ENCODE data around the gene PARVA. TPM values are rescaled to one million over a fixed set of nuclear protein-coding genes. Genes with fewer than 3 reads are reported as not detected.

PARVA gene
- total and polyA plus RNA-seq, 2 donors from 2014 or later, result 25.1 to 80.3 TPM

DNA sequence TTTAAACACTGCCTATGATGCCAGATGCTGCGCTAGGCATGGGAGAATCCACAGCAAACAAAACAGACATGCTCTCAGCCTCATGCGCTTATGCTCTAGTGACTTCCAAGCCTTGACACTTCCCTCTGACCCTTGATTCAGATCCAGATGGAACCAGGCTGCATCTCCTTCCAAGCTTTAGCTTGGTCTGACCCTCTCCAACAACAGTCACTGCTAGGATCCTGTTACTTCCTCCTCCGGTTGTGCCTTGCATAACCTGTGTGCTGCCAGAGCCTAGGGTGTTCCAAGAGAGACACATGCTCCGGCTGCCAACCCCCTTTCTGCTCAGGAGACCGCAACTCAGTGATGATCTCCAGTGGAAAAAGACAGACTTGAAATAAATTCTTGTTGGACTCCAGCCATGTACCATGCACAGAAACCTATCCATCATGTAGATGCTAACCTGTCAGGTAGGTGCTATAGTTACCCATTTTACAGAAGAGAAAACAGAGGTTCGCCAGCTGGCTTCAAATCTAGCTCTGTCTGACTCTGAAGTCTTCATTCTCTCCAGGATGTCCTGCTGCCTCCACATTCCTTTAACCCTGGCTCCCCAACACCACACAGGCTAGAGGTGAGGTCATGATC is 160.5 kb downstream of the PARVA start:
- no peak for FAIRE-seq

DNA sequence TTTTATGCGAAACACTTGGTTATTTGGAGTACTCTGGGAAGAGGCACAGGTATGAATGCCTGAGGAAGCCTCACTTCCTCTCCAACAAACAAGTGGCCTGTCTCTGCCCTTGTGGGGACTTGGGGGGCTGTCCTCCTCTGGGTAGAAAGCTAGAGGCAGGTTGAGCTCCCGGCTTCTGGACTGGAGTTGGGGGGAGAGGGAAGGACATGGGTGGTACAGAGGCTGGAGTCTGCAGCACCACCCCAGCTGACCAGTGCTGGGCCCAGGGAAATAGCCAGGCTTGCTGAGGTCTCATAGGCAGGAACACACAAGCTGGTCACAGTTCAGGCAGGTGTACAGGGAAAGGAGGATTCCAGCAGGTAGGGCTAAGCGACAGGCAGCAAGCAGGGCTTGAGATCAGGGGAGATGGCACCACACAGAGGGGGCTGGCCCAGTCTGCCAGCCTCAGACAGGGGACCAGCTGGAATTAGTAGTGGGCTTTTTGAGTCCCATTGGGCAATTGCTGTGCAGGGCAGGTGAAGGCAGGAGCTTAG is 161.6 kb downstream of the PARVA start:
- Histone ChIP-seq H3K36me3 (ENCODE audit: control insufficient read depth in 2 of 3, insufficient read depth in 3 of 3, low read length in 3 of 3) (no peaks in the 10 kb centered on the region), H3K27me3 (ENCODE audit: control insufficient read depth, insufficient read depth, low read length) (no peaks in the 10 kb centered on the region), H3K9ac (ENCODE audit: low read length in 3 of 3) (no peak overlapping the region), H3K27ac (ENCODE audit: low read depth in 2 of 2, low read length in 2 of 2) (no peak overlapping the region), H3K4me1 (ENCODE audit: control insufficient read depth in 2 of 3, insufficient read depth in 2 of 3, low read depth in 1 of 3, low read length in 3 of 3) (no peaks in the 10 kb centered on the region), H3K9me3 (ENCODE audit: control insufficient read depth in 2 of 3, insufficient read depth in 1 of 3, low read length in 3 of 3) (no peaks in the 10 kb centered on the region), H3K4me3 (ENCODE audit: low read length in 3 of 3) (no peak overlapping the region)
- FAIRE-seq (no peak), DNase-seq (no peak)
- TF ChIP-seq, protein P1, sequence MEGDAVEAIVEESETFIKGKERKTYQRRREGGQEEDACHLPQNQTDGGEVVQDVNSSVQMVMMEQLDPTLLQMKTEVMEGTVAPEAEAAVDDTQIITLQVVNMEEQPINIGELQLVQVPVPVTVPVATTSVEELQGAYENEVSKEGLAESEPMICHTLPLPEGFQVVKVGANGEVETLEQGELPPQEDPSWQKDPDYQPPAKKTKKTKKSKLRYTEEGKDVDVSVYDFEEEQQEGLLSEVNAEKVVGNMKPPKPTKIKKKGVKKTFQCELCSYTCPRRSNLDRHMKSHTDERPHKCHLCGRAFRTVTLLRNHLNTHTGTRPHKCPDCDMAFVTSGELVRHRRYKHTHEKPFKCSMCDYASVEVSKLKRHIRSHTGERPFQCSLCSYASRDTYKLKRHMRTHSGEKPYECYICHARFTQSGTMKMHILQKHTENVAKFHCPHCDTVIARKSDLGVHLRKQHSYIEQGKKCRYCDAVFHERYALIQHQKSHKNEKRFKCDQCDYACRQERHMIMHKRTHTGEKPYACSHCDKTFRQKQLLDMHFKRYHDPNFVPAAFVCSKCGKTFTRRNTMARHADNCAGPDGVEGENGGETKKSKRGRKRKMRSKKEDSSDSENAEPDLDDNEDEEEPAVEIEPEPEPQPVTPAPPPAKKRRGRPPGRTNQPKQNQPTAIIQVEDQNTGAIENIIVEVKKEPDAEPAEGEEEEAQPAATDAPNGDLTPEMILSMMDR (IDR thresholded peaks at IDR 0.05; ENCODE audit: borderline replicate concordance, extremely low read depth, insufficient read depth), result no peak
- intact Hi-C loops (cut with DNase I), result no loop called here

More for the DNA sequence above, 160.5 kb downstream of the PARVA start:
- no peaks in the 10 kb centered on the region for H3K27me3 ChIP-seq (ENCODE audit: control insufficient read depth, insufficient read depth, low read length)
- no peak overlapping the region for H3K9ac ChIP-seq (ENCODE audit: low read length in 3 of 3)
- no peaks in the 10 kb centered on the region for H3K4me1 ChIP-seq (ENCODE audit: control insufficient read depth in 2 of 3, insufficient read depth in 2 of 3, low read depth in 1 of 3, low read length in 3 of 3)
- no peak overlapping the region for H3K4me3 ChIP-seq (ENCODE audit: low read length in 3 of 3)
- no peaks in the 10 kb centered on the region for H3K9me3 ChIP-seq (ENCODE audit: control insufficient read depth in 2 of 3, insufficient read depth in 1 of 3, low read length in 3 of 3)
- no peaks in the 10 kb centered on the region for H3K36me3 ChIP-seq (ENCODE audit: control insufficient read depth in 2 of 3, insufficient read depth in 3 of 3, low read length in 3 of 3)
- no peak overlapping the region for H3K27ac ChIP-seq (ENCODE audit: low read depth in 2 of 2, low read length in 2 of 2)
- DNase-seq, result peak in 4 of 5 donors; percentile 30 to 74 (median 33)
- intact Hi-C loops (cut with DNase I), result no loop called here
- TF ChIP-seq, protein P1 (IDR thresholded peaks at IDR 0.05; ENCODE audit: borderline replicate concordance, extremely low read depth, insufficient read depth), result no peak

DNA sequence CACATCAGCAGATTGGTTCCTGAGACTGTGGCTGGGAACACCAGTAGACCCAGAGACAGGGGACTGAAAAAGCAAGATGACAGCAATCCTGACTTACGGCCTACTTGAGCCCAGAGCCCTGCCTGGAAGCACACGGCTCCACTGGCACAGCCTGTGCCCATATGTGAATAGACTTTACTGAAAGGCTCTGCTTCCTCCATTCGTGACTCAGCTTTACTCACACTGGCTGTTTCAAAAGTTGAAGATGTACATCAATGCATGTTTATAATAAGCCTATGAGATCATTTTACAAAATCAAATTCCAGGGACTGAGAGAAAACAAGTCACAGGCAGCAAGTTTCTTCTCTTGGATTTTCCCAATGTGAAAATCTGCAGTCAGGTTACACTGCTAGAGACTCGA is 162.2 kb downstream of the PARVA start:
- intact Hi-C loops (cut with DNase I), result no loop called here
- H3K27me3 ChIP-seq (ENCODE audit: control insufficient read depth, insufficient read depth, low read length), result no peaks in the 10 kb centered on the region
- TF ChIP-seq, protein P1 (IDR thresholded peaks at IDR 0.05; ENCODE audit: borderline replicate concordance, extremely low read depth, insufficient read depth), result no peak
- DNase-seq (no peak), FAIRE-seq (no peak)
- no peak overlapping the region for H3K9ac ChIP-seq (ENCODE audit: low read length in 3 of 3)
- no peak overlapping the region for H3K27ac ChIP-seq (ENCODE audit: low read depth in 2 of 2, low read length in 2 of 2)
- H3K9me3 ChIP-seq (ENCODE audit: control insufficient read depth in 2 of 3, insufficient read depth in 1 of 3, low read length in 3 of 3), result no peaks in the 10 kb centered on the region
- H3K4me1 ChIP-seq (ENCODE audit: control insufficient read depth in 2 of 3, insufficient read depth in 2 of 3, low read depth in 1 of 3, low read length in 3 of 3), result no peaks in the 10 kb centered on the region
- H3K4me3 ChIP-seq (ENCODE audit: low read length in 3 of 3), result no peak overlapping the region
- no peaks in the 10 kb centered on the region for H3K36me3 ChIP-seq (ENCODE audit: control insufficient read depth in 2 of 3, insufficient read depth in 3 of 3, low read length in 3 of 3)

Measured in kidney (tissue), 14 donors.